Measurements from ENCODE around the gene AOAH. TPM values are rescaled to one million over a fixed set of nuclear protein-coding genes. Genes with fewer than 3 reads are reported as not detected.
"Not testable (repeated sequence)": the region's sequence is repeated elsewhere in the genome, so short reads cannot be mapped to it uniquely, and the experiment has no call there.

The AOAH gene
- total RNA-seq, 1 experiment from 2014 or later: 0.39 TPM

DNA sequence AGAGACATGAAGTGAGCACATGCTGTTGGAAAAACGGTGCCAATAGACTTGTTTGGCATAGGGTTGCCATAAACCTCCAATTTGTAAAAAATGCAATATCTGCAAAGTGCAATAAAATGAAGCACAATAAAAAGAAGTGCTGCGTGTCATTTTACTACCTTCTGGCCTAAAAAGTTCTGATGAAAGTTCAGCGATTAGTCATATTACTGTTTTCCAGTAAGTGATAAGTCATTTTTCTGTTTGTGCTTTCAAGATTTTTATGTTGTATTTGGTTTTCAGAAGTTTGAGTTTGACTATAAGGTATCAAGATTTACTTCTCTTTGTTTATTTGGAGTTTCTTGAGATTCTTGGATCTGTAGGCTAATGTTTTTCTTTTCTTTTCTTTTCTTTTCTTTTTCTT is 16.8 kb downstream of the AOAH start:
- no peak for DNase-seq
- Histone ChIP-seq H4K5ac (ENCODE audit: insufficient read length, low read depth, low read length) (no peak overlapping the region), H4K8ac (replicated peaks; ENCODE audit: insufficient read length, low read depth, low read length) (no peak overlapping the region), H2BK12ac (ENCODE audit: insufficient read length, low read depth, low read length) (no peak overlapping the region), H3K79me2 (ENCODE audit: insufficient read depth, low read length) (no peaks in the 10 kb centered on the region), H2BK5ac (ENCODE audit: insufficient read length, low read length) (no peak overlapping the region), H3K4ac (ENCODE audit: low read depth, low read length) (no peak overlapping the region), H2BK120ac (ENCODE audit: low read depth, low read length, poor library complexity, severe bottlenecking) (no peak overlapping the region), H3K27ac (ENCODE audit: insufficient read length, low read depth, low read length) (no peak overlapping the region), H3K9ac (ENCODE audit: extremely low read depth, insufficient read length, low read length) (no peak overlapping the region), H3K4me2 (ENCODE audit: insufficient read depth, insufficient read length, low read length) (no peak overlapping the region), H3K9me3 (ENCODE audit: control insufficient read depth, low read depth, low read length) (no peaks in the 10 kb centered on the region), H4K20me1 (ENCODE audit: control insufficient read depth, insufficient read depth, insufficient read length) (no peaks in the 10 kb centered on the region), H3K23me2 (ENCODE audit: insufficient read length, low read depth, low read length, poor library complexity, severe bottlenecking) (no peaks in the 10 kb centered on the region), H3T11ph (ENCODE audit: low read length) (no peak overlapping the region), H3K14ac (ENCODE audit: insufficient read depth, low read length) (no peak overlapping the region), H3K27me3 (ENCODE audit: insufficient read depth, low read length) (no peaks in the 10 kb centered on the region), H2BK15ac (ENCODE audit: low read depth, low read length) (no peak overlapping the region), H3K23ac (ENCODE audit: insufficient read length, low read depth, low read length) (no peak overlapping the region), H2AK5ac (ENCODE audit: insufficient read length, low read length) (no peak overlapping the region), H2BK20ac (ENCODE audit: low read depth, low read length, poor library complexity, severe bottlenecking) (no peak overlapping the region), H3K79me1 (ENCODE audit: insufficient read depth, low read depth, low read length, poor library complexity, severe bottlenecking) (no peaks in the 10 kb centered on the region), H4K91ac (ENCODE audit: insufficient read length, low read depth, low read length) (no peak overlapping the region), H2AFZ (ENCODE audit: low read length) (no peak overlapping the region), H3K4me1 (ENCODE audit: insufficient read depth, low read length) (no peaks in the 10 kb centered on the region), H3K56ac (ENCODE audit: insufficient read length, low read depth, low read length) (no peak overlapping the region), H3K18ac (ENCODE audit: insufficient read length, low read depth, low read length) (no peak overlapping the region)
- peaks cover 7 to 9% of the 10 kb centered on the region in 2 experiments for H3K4me1 Mint-ChIP-seq
- H3K27me3 Mint-ChIP-seq (ENCODE audit: low read depth): no peaks in the 10 kb centered on the region
- no CpG with 5 or more reads among the region's 3 CpGs for WGBS (ENCODE audit: extremely low coverage, insufficient read length, low lambda C conversion rate)
- H3K9me3 Mint-ChIP-seq: peaks cover 0 to 5% of the 10 kb centered on the region in 2 experiments; a peak in 2 of 5 replicates
- H3K4me3 Mint-ChIP-seq: no peak overlapping the region
- TF ChIP-seq, protein P1, sequence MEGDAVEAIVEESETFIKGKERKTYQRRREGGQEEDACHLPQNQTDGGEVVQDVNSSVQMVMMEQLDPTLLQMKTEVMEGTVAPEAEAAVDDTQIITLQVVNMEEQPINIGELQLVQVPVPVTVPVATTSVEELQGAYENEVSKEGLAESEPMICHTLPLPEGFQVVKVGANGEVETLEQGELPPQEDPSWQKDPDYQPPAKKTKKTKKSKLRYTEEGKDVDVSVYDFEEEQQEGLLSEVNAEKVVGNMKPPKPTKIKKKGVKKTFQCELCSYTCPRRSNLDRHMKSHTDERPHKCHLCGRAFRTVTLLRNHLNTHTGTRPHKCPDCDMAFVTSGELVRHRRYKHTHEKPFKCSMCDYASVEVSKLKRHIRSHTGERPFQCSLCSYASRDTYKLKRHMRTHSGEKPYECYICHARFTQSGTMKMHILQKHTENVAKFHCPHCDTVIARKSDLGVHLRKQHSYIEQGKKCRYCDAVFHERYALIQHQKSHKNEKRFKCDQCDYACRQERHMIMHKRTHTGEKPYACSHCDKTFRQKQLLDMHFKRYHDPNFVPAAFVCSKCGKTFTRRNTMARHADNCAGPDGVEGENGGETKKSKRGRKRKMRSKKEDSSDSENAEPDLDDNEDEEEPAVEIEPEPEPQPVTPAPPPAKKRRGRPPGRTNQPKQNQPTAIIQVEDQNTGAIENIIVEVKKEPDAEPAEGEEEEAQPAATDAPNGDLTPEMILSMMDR (conservative IDR thresholded peaks at IDR 0.05): no peak
- no peak overlapping the region for H3K27ac Mint-ChIP-seq
- H3K36me3 Mint-ChIP-seq (ENCODE audit: insufficient read depth in 1 of 3, low read depth in 3 of 3): peaks cover 0 to 9% (median 0%) of the 10 kb centered on the region in 3 experiments; a peak in 2 of 7 replicates

DNA sequence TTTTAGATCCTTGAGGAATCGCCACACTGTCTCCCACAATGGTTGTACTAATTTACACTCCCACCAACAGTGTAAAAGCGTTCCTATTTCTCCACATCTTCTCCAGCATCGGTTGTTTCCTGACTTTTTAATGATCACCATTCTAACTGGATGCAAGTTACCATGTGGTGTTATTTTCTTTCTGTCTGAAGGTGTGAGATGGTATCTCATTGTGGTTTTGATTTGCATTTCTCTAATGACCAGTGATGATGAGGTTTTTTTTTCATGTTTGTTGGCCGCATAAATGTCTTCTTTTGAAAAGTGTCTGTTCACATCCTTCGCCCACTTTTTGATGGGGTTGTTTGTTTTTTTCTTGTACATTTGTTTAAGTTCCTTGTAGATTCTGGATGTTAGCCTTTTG is 20.4 kb downstream of the AOAH start:
- H4K20me1 ChIP-seq (ENCODE audit: control insufficient read depth, insufficient read depth, insufficient read length); H3K14ac ChIP-seq (ENCODE audit: insufficient read depth, low read length); H3T11ph ChIP-seq (ENCODE audit: low read length); H3K27ac ChIP-seq (ENCODE audit: insufficient read length, low read depth, low read length); H4K8ac ChIP-seq (replicated peaks; ENCODE audit: insufficient read length, low read depth, low read length); H3K27me3 Mint-ChIP-seq (ENCODE audit: low read depth); H3K4me2 ChIP-seq (ENCODE audit: insufficient read depth, insufficient read length, low read length); H3K4me1 ChIP-seq (ENCODE audit: insufficient read depth, low read length); H2AFZ ChIP-seq (ENCODE audit: low read length); H4K5ac ChIP-seq (ENCODE audit: insufficient read length, low read depth, low read length); H3K79me2 ChIP-seq (ENCODE audit: insufficient read depth, low read length); H2BK120ac ChIP-seq (ENCODE audit: low read depth, low read length, poor library complexity, severe bottlenecking); H2BK12ac ChIP-seq (ENCODE audit: insufficient read length, low read depth, low read length); H3K23ac ChIP-seq (ENCODE audit: insufficient read length, low read depth, low read length); H3K36me3 Mint-ChIP-seq (ENCODE audit: insufficient read depth in 1 of 3, low read depth in 3 of 3); H2BK20ac ChIP-seq (ENCODE audit: low read depth, low read length, poor library complexity, severe bottlenecking); H4K91ac ChIP-seq (ENCODE audit: insufficient read length, low read depth, low read length); H3K9ac ChIP-seq (ENCODE audit: extremely low read depth, insufficient read length, low read length); H3K23me2 ChIP-seq (ENCODE audit: insufficient read length, low read depth, low read length, poor library complexity, severe bottlenecking); H3K4ac ChIP-seq (ENCODE audit: low read depth, low read length); DNase-seq; H3K56ac ChIP-seq (ENCODE audit: insufficient read length, low read depth, low read length); H3K79me1 ChIP-seq (ENCODE audit: insufficient read depth, low read depth, low read length, poor library complexity, severe bottlenecking); H2BK15ac ChIP-seq (ENCODE audit: low read depth, low read length); H3K4me1 Mint-ChIP-seq; H3K27me3 ChIP-seq (ENCODE audit: insufficient read depth, low read length); H3K9me3 ChIP-seq (ENCODE audit: control insufficient read depth, low read depth, low read length); H2AK5ac ChIP-seq (ENCODE audit: insufficient read length, low read length); H3K4me3 Mint-ChIP-seq; H3K27ac Mint-ChIP-seq; H3K18ac ChIP-seq (ENCODE audit: insufficient read length, low read depth, low read length); H3K9me3 Mint-ChIP-seq; H2BK5ac ChIP-seq (ENCODE audit: insufficient read length, low read length): not testable (repeated sequence)
- WGBS (ENCODE audit: extremely low coverage, insufficient read length, low lambda C conversion rate): no CpG with 5 or more reads among the region's 5 CpGs

All from H9 (cell line).